Lung (tissue), 4 donors: Measurements from ENCODE around the gene AGMO. TPM values are rescaled to one million over a fixed set of nuclear protein-coding genes. Genes with fewer than 3 reads are reported as not detected.

Source experiments
- polyA plus RNA-seq, 2 donors: library from polyadenylated mRNA; stranded (reverse); fragments of 200-250 nt; gene quantifications; one replicate each; pipeline ENCODE4 v1.2.1, GENCODE V29; 2013
- total RNA-seq, 2 donors: library from RNA; depleted of rRNA in 1 of 2; stranded (reverse); fragments of >200 nt in 1 of 2; gene quantifications; one replicate each; pipeline ENCODE4 v1.2.1, GENCODE V29; 2014 to 2021
- donor health status: Bipolar disorder and iron deficiency.
- donor health status: healthy.
- donor health status: DM: yes; HTN: yes; CAD: no.

AGMO gene
- total and polyA plus RNA-seq, 4 donors: 0.03 to 0.74 (median 0.11) TPM

Other genes with a start within 250 kb of the AGMO start
- gene MEOX2, start 124.7 kb upstream of the AGMO start, total RNA-seq: 100 to 1,000 TPM in 1 of 2 donors, 10 to 100 TPM in 1; 21.8 to 103 TPM
- 1 to 10 TPM; 3.0 to 5.3 TPM for gene MEOX2, start 124.7 kb upstream of the AGMO start, polyA plus RNA-seq